Stimulated activated CD4-positive, alpha-beta T cell treated with anti-CD3 and anti-CD28 coated beads, Interleukin-2, amount 100 ng/mL, for 24 hours (primary cell): ENCODE data around the gene GLO1.

ENCODE experiments used
- DNase-seq, 2 donors: peaks; one replicate each; pipeline ENCODE4 v3.0.0-alpha.2; 2020

GLO1 gene

DNA sequence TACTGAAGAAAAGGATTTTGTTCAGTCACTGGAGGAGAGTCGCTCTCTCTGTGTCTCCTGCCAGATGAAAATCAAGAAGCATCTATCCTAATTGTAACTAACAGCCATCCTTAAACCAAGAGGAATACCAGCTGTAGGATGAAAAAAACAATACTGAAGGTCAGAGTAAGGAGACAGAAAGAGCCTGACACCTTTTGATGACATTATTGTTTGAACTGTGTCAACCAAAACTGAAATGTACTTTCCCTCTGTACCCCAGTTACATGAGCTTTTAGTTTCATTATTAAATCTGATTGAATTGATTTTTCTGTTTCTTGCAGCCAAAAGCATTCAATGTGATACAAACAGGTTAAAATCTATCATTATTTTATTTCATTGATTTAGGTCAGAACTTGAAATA lies 46.0 kb downstream of the GLO1 start:
- DNase-seq: no peak

DNA sequence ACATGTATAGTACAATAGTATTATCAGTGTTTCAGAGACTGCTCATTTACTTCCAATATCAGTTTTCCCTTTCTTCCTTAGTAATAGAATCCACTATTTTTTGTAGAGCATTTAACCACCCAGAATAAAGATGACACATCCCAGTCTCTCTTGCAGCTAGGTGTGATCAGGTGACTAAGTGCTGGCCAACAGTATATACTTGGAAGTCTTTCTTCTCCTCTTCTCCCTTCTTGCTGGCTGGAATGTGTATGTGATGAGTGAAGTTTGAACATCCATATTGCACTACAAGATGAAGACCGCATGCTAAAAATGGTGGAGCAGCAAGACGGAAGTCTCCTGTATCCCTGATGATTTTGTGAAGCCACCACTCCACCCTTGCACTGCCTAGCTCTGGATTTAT lies 48.7 kb downstream of the GLO1 start:
- no peak for DNase-seq

DNA sequence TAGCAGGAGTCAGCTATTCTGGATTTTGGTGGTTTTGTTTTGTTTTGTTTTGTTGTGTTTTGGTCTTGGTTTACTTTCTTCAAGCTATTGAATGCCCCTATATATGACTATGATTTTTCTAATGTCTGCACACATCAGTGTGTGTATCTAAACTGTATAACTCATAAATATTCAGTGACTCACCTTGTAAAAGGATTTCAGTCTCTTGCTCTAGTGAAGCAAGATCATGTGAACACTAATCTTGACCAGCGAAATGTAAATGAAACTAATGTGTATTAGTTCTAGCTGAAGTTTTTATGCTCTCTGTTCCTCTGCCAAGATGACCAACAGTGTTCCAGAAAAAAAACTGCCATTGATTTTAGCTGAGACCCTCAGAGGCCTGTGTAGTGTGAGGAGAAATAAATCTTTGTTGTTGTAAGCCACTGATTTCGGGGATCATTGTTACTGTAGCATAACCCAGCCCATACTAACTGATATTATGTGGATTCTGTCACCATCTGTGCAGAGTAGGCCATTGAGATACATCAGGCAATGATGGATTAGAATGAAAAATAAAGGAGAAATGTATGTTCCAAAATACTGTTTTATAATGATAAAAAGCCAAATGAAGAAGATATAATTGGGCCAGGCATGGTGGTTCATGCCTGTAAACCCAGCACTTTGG lies 51.7 kb downstream of the GLO1 start:
- no peak for DNase-seq

DNA sequence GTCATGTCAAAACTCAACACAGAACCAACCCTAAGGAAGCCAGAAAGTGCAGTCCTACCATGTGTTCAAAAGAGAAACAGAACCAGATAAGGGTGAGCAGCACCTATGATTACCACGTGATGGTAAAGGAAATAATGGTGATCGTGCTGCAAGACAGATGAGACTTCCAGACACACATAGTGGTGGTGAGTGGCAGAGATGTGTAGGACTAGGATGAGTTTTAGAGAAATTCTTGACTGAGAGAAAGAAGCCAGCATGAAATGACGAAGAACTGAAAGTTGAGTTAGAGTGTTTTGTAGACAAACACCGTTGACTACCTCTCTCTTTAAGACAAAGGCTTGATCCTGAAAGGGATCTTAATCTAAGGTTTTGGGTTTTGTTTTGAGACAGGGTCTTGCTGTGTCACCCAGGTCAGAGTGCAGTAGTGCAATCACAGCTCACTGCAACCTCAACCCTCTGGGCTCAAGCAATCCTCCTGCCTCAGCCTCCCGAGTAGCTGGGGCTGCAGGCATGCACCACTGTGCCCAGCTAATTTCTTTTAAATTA lies 52.7 kb downstream of the GLO1 start:
- DNase-seq: no peak

- no peak for DNase-seq
These were observed 53.2 kb downstream of the GLO1 start for GRCh38 chr6:38649744-38650143.

DNA sequence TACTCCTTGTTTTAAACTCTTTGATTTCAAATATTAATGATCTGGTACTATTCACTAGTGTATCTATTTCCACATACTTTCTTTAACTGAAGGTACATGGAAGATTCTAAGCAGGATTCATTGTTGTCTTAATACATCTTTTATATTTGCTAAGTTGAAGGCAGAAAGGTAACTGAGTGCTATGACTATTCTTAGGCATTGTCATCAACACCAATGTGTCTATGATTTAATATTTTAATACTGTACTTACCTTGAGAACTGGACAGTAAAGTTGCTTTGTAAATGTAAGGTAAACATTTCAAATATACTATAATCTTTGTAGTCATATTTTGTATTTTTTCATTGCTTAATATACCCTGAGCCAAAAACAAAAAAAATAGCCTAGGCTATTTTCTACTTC lies 54.3 kb downstream of the GLO1 start:
- DNase-seq: no peak

GRCh38 chr6:38646166-38646878 lies 56.6 kb downstream of the GLO1 start:
- no peak for DNase-seq

DNA sequence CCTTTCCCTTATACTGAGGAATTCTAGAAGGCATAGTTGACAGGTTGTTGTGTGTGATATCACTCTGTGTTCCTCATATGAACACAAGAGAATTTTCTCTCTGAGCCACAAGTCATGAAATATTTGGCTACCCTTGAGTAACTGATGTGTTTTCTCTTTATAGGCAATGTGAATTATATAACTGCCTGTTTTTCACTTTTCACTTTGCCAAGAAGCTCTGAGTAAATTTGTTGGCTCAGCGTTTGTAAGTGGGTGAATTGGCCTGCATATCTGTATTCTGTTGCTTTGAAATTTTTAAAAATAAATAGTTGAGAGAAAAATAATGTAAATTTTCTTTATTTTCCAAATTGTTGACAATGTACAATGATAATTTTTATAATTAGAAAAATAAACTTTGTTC lies 58.0 kb downstream of the GLO1 start:
- no peak for DNase-seq

GRCh38 chr6:38640216-38640909 lies 62.6 kb downstream of the GLO1 start:
- peak in 1 of 2 donors; percentile 18 for DNase-seq

DNA sequence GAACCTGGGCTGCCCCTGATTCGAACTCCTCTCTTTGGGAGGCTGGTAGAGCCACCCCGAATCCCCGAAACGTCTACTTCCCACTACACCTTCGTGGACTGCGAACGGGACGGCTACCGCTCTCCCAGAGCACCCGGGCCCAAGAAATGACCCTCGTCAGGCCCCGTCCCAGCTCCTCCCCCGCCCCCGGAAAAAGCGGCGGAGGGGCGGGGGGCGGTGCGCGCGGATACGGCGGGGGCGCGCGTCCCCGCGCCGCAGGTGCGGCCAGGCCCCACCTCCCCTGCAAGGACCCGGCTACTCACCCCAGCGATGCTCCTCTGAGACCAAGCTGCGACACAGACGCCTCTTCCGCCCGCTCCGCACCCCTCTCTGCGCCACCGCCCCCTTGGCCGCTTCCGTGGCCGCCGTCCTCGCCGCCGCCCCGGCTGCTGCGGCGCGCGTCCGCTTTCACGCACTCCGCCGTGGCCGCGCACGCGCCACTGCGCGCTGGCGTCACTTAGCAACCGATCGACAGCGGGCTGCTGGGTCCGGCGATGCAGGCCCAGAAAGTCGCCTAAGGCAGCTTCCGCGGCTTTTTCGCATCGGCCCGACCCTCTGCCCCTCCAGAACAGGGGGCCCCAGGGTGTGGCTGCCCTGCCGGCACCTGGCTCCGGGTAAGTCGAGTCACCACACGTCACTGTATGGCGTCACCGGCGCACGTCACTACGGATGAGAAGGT lies 63.3 kb downstream of the GLO1 start, which contains the start of gene BTBD9:
BTBD9 (minus strand) TSS at position 432 of the 718 bp plus-strand sequence.
- DNase-seq: peak; percentile 79 to 82

- peak; percentile 62 to 69 for DNase-seq
These were observed 63.9 kb downstream of the GLO1 start for GRCh38 chr6:38638941-38639497.

- DNase-seq: no peak
These were observed 65.2 kb downstream of the GLO1 start for GRCh38 chr6:38637756-38638155.

DNA sequence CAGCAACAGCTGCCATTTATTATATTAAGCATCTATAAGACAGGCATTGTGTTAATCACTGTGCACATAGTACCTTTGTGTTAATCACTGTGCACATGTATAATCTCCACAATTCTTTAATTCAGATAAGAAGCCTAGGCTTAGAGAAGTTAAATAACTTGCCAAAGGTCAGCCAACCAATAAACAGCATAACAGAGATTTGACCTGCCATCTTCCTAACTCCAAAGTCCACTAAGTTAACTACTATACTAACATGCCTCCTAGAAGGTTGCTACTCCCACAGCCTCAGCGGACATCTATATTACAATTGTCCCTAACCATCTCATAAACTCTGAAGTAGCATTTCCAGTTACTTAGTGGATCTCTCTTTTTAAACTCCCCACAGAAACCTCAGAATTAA lies 66.9 kb downstream of the GLO1 start:
- no peak for DNase-seq

DNA sequence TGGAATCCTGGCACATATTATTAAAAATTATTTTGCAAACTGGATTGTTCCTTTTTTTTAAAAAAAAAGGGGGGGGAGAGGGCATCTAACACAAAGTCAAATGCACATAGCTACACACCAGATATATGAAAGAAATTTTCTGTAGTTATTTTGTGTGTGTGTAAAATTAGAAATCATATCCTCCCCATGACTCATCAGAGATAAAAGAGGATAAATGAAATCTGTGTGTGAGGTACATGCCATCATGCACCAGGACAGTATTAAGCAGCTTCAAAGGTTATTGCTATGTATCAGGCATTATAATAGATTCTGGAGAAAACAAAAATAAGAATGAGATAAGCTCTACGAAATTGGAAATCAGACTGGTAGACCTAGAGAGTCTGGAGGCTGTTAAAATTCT lies 68.4 kb downstream of the GLO1 start:
- no peak for DNase-seq

- no peak for DNase-seq
These were observed 70.5 kb downstream of the GLO1 start for GRCh38 chr6:38632490-38632889.

GRCh38 chr6:38631186-38631783 lies 71.7 kb downstream of the GLO1 start:
- DNase-seq: no peak
